Esophagus squamous epithelium (tissue), 5 donors: ENCODE measurements around the gene TWIST2. TPM values are rescaled to one million over a fixed set of nuclear protein-coding genes. Genes with fewer than 3 reads are reported as not detected.

ENCODE experiments used
- DNase-seq: peaks from one replicate; lab custom pipeline; 2025; lab: John Stamatoyannopoulos, UW
- H3K27ac ChIP-seq, 4 donors: fragments of 200-600 bp; sonication (generic); one replicate each; pipeline ENCODE4 v1.5.1; 2016 to 2019; ENCODE audit warnings: mild to moderate bottlenecking in 1 of 4
- H3K27me3 ChIP-seq, 4 donors: fragments of 200-600 bp; sonication (generic); 1 replicate in 3 of 4; 2 replicates in 1 of 4; pipeline versions ENCODE4 v1.5.1 to v1.6.0; 2017 to 2021; ENCODE audit warnings: antibody characterized with exemption in 1 of 4
- H3K36me3 ChIP-seq, 3 donors: fragments of 200-600 bp; sonication (generic); one replicate each; pipeline ENCODE4 v1.5.1; 2016 to 2019
- H3K4me1 ChIP-seq, 3 donors: fragments of 200-600 bp; sonication (generic); one replicate each; pipeline ENCODE4 v1.5.1; 2017 to 2019
- H3K4me3 ChIP-seq, 4 donors: fragments of 200-600 bp; sonication (generic); 1 replicate in 3 of 4; 2 replicates in 1 of 4; pipeline ENCODE4 v1.5.1; 2016 to 2019; ENCODE audit warnings: mild to moderate bottlenecking in 2 of 4, moderate library complexity in 1 of 4
- H3K9me3 ChIP-seq, 3 donors: fragments of 200-600 bp; sonication (generic); one replicate each; pipeline ENCODE4 v1.5.1; 2016 to 2019
- POLR2A ChIP-seq, 4 donors: fragments of 450-650 bp; IDR thresholded peaks; one replicate each; pipeline ENCODE4 v1.6.1; 2017; ENCODE audit warnings: antibody characterized with exemption in 4 of 4, mild to moderate bottlenecking in 4 of 4, moderate library complexity in 3 of 4
- WGBS, 2 donors: methylation state at CpG; one replicate each; pipeline ENCODE4 v1.1.5; 2018; 5-methylcytosine and 5-hydroxymethylcytosine counted together
- intact Hi-C: fragments of 100-400 bp; cut with DNase I; formaldehyde crosslinking; loops from one replicate; pipeline ENCODE4 v1.15.0; 2022
- total RNA-seq, 4 donors: library from RNA; depleted of rRNA; stranded (reverse); fragments of >200 nt; gene quantifications; one replicate each; pipeline ENCODE4 v1.1.0, GENCODE V29; 2016
- TF ChIP-seq, protein P1 (sequence below), 6 experiments: fragments of 450-650 bp in 4 of 6; fragments of 200-600 bp in 2 of 6; sonication (generic) in 2 of 6; IDR thresholded peaks; one replicate each; pipeline ENCODE4 v1.5.1; 2016 to 2019; ENCODE audit warnings: antibody characterized with exemption in 6 of 6, mild to moderate bottlenecking in 4 of 6, moderate library complexity in 4 of 6
- donor health status: DM: yes; HTN: yes; CAD: no.

TWIST2 gene
- total RNA-seq, 4 donors from 2014 or later = 3.1 to 33.0 (median 4.9) TPM

DNA sequence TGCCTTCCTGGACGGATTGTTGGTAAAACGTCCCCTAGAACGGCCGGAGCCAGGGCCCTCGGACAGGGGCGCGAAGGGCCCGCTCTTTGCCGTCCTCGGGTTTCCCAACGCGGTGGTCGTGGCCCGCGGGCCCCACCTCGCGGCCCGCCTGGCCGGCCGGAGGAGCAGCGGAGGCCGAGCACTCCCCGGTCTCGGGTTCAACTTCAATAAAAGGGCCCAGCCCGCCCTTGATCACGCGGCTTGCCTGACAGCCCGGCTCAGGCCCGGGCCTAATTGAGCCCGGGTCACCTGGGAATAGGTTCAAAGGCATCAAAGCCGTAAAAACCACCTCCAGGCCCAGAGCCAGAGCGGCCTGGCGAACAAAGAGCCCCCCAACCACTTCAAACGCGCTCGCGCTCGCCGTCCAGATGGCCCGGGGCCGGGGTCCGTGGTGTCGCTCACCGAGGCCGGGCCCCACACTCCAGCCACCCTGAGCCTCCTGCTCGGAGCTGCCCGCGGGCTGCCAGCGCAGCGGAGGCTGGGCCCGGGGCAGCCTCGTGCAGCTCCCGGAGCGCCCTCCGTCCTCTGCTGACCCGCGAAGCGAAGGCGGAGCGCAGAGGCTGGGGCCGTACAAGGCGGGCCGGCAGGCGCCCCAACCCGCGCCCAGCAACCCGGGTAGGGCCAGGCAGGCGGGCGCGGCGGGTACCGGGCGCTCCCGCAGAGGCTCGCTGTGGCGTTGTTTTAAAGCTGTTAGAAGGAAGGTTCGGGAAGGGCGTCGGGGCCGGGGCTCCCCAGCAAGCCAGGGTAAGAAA lies 1.1 kb upstream of the TWIST2 start:
- intact Hi-C loops = no loop called here
- H3K4me3 ChIP-seq = peak overlapping the region; percentile 41 to 81 (median 58)
- TF ChIP-seq, protein P1, sequence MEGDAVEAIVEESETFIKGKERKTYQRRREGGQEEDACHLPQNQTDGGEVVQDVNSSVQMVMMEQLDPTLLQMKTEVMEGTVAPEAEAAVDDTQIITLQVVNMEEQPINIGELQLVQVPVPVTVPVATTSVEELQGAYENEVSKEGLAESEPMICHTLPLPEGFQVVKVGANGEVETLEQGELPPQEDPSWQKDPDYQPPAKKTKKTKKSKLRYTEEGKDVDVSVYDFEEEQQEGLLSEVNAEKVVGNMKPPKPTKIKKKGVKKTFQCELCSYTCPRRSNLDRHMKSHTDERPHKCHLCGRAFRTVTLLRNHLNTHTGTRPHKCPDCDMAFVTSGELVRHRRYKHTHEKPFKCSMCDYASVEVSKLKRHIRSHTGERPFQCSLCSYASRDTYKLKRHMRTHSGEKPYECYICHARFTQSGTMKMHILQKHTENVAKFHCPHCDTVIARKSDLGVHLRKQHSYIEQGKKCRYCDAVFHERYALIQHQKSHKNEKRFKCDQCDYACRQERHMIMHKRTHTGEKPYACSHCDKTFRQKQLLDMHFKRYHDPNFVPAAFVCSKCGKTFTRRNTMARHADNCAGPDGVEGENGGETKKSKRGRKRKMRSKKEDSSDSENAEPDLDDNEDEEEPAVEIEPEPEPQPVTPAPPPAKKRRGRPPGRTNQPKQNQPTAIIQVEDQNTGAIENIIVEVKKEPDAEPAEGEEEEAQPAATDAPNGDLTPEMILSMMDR (IDR thresholded peaks at IDR 0.05) = no peak
- no peak for TF ChIP-seq POLR2A (IDR thresholded peaks at IDR 0.05)
- H3K27me3 ChIP-seq = peaks cover 0 to 92% (median 23%) of the 10 kb centered on the region in 4 donors
- no peaks in the 10 kb centered on the region for H3K9me3 ChIP-seq
- H3K4me1 ChIP-seq = peaks cover 11 to 35% (median 12%) of the 10 kb centered on the region in 3 donors
- DNase-seq = no peak
- no peaks in the 10 kb centered on the region for H3K36me3 ChIP-seq
- H3K27ac ChIP-seq = peak overlapping the region; percentile 74 to 95 (median 88)
- WGBS, 2 donors = 10% methylated on average over 2 of the region's 80 CpGs; no CpG with 5 or more reads in 1 of the 2 donors

DNA sequence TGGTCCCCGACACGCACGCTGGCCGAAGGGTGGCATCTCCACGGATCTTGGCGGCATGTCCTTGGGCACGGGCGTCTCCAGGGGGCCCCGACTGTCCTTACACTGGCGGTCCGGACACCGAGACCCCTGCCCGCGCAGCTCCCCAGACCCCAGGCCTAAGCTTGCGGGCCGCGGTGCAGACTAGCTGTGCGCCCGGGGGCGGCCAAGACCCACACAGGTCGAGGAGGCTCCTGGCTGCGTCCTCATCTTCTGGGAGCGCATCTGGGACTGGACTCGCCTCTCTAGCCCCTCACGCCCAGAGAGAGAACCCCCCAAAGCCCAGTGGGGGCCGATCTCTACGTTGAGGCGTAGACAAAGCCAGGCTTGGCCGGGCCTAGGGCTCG lies 475 bp upstream of the TWIST2 start:
- DNase-seq = no peak
- Histone ChIP-seq H3K27ac (peak overlapping the region; percentile 74 to 95 (median 88)), H3K4me3 (peak overlapping the region; percentile 41 to 81 (median 58)), H3K36me3 (no peaks in the 10 kb centered on the region), H3K27me3 (peaks cover 0 to 93% (median 23%) of the 10 kb centered on the region in 4 donors), H3K9me3 (no peaks in the 10 kb centered on the region), H3K4me1 (peaks cover 11 to 35% (median 12%) of the 10 kb centered on the region in 3 donors)
- intact Hi-C loops = no loop called here
- no CpG with 5 or more reads among the region's 30 CpGs for WGBS, 2 donors
- TF ChIP-seq POLR2A (IDR thresholded peaks at IDR 0.05) = no peak
- TF ChIP-seq, protein P1 (IDR thresholded peaks at IDR 0.05) = no peak

DNA sequence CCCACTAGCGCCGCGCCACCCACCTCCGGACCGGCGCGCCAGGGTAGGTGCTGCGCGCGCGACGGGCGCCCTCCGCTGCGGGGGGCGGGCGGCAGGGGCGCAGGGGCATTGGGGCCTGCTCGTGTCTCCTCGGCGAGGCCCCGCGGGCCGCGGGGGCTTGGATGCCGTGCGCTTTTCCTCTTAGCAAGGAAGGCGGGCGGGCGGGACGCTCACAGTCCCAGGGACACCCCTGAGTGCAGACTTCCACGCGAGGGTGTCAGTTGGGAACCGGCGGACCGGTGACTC lies 748 bp downstream of the TWIST2 start:
- H3K4me1 ChIP-seq = peaks cover 11 to 35% (median 12%) of the 10 kb centered on the region in 3 donors
- DNase-seq = no peak
- no peaks in the 10 kb centered on the region for H3K9me3 ChIP-seq
- TF ChIP-seq, protein P1 (IDR thresholded peaks at IDR 0.05) = no peak
- TF ChIP-seq POLR2A (IDR thresholded peaks at IDR 0.05) = no peak
- WGBS, 2 donors = 3% methylated on average over 6 of the region's 36 CpGs; no CpG with 5 or more reads in 1 of the 2 donors
- H3K27ac ChIP-seq = peak overlapping the region; percentile 74 to 95 (median 88)
- H3K36me3 ChIP-seq = no peaks in the 10 kb centered on the region
- intact Hi-C loops = no loop called here
- peak overlapping the region; percentile 41 to 81 (median 58) for H3K4me3 ChIP-seq
- peaks cover 0 to 87% (median 23%) of the 10 kb centered on the region in 4 donors for H3K27me3 ChIP-seq

DNA sequence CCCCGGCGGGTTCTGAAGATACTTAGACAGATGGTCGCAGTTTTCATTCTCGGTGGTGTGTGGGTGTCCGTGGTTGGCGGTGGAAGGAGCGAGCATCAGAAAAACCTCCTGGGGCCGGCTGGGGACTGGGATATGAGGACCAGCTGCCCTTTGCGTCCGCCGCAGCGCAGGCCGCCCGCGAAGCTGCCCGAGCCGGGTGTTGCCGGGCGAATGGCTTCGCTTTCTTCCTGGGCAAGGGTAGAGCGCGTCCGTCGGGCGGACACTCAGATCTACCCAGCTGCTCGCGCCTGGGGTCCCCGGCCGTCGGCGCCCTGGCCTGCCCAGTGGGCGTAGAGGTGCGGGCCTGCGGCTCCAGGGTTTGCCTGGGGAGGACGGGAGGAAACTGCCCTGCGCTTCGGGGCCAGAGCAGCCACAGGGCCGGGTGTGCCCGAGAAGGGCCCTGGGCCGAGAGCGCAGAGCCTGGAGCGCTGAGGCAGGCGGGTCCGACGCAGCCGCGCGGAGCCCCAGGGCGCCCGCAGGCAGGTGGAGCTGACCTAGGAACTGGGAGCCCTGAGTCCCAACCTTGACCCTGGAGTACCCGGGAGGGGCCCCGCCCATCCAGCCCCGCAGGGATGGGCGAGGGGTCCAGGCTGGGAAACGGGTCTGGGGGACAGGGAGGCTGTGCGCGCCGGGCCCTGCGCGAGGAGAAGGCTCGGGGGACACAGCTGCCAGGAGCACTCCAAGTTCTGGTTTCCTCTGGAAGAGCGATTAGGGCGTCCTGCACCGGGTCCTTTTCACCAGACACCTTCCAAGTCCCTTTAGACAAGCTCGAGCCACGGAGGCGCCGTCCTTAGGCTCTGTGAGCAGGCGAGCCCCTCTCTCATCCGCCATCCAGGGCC lies 1.3 kb downstream of the TWIST2 start:
- Histone ChIP-seq H3K27ac (peak overlapping the region; percentile 74 to 95 (median 88)), H3K27me3 (peaks cover 0 to 87% (median 23%) of the 10 kb centered on the region in 4 donors), H3K9me3 (no peaks in the 10 kb centered on the region), H3K4me1 (peaks cover 11 to 35% (median 12%) of the 10 kb centered on the region in 3 donors), H3K36me3 (no peaks in the 10 kb centered on the region), H3K4me3 (peak overlapping the region; percentile 41 to 81 (median 58))
- intact Hi-C loops = no loop called here
- 14 to 27% methylated on average over 9 to 16 of the region's 70 CpGs for WGBS, 2 donors
- TF ChIP-seq, protein P1 (IDR thresholded peaks at IDR 0.05) = no peak
- TF ChIP-seq POLR2A (IDR thresholded peaks at IDR 0.05) = no peak
- no peak for DNase-seq
